GM23338 (cell line): ENCODE results near the gene TMEM53. TPM values are rescaled to one million over a fixed set of nuclear protein-coding genes. Genes with fewer than 3 reads are reported as not detected.

Experiments
- ATAC-seq: fragments of 200-7000 bp; cut with Tn5 transposase; 3 replicates; pipeline ENCODE4 v1.9.1; 2020
- DNase-seq: peaks from one replicate; pipeline ENCODE4 v3.0.0-alpha.2; 2015; ENCODE audit warnings: low spot score
- H2AFZ ChIP-seq: fragments of 200-600 bp; sonication (generic); 2 replicates; pipeline ENCODE4 v1.8.0; 2016; ENCODE audit warnings: antibody characterized with exemption, mild to moderate bottlenecking, moderate library complexity
- H3F3A ChIP-seq: fragments of 200-600 bp; sonication (generic); replicated peaks from 2 replicates; pipeline ENCODE4 v1.8.0; 2017; ENCODE audit warnings: antibody characterized with exemption, mixed run types, low read depth
- H3K27ac ChIP-seq: fragments of 200-600 bp; sonication (generic); 2 replicates; pipeline ENCODE4 v1.6.1; 2016; ENCODE audit warnings: low read depth
- H3K27me3 ChIP-seq: fragments of 200-600 bp; sonication (generic); 2 replicates; pipeline ENCODE4 v1.8.0; 2016; ENCODE audit warnings: mild to moderate bottlenecking, mixed run types, moderate library complexity; ENCODE audit not compliant: insufficient read depth
- H3K36me3 ChIP-seq: fragments of 200-600 bp; sonication (generic); 2 replicates; pipeline ENCODE4 v1.8.0; 2016; ENCODE audit warnings: mild to moderate bottlenecking; ENCODE audit not compliant: insufficient read depth
- H3K4me1 ChIP-seq: fragments of 200-600 bp; sonication (generic); 2 replicates; pipeline ENCODE4 v1.8.0; 2016; ENCODE audit warnings: mild to moderate bottlenecking, moderate library complexity; ENCODE audit not compliant: insufficient read depth
- H3K4me2 ChIP-seq: fragments of 200-600 bp; sonication (generic); 2 replicates; pipeline ENCODE4 v1.7.1; 2017; ENCODE audit warnings: mixed run types
- H3K4me3 ChIP-seq: fragments of 200-600 bp; sonication (generic); 2 replicates; pipeline ENCODE4 v1.6.1; 2016; ENCODE audit warnings: mixed run types
- H3K79me2 ChIP-seq: fragments of 200-600 bp; sonication (generic); replicated peaks from 2 replicates; pipeline ENCODE4 v1.8.0; 2017; ENCODE audit warnings: mild to moderate bottlenecking; ENCODE audit not compliant: insufficient read depth
- H3K9me2 ChIP-seq: fragments of 200-600 bp; sonication (generic); 2 replicates; pipeline ENCODE4 v1.8.0; 2017; ENCODE audit not compliant: insufficient read depth
- H4K20me1 ChIP-seq: fragments of 200-600 bp; sonication (generic); replicated peaks from 2 replicates; pipeline ENCODE4 v1.8.0; 2017; ENCODE audit warnings: mild to moderate bottlenecking; ENCODE audit not compliant: insufficient read depth
- H3K27ac Mint-ChIP-seq: 2 replicates; pipeline ENCODE4 v1.8.0; 2020; ENCODE audit warnings: inconsistent platforms, mild to moderate bottlenecking, moderate library complexity, mixed read lengths
- H3K27me3 Mint-ChIP-seq: 3 replicates; pipeline ENCODE4 v1.8.0; 2022; ENCODE audit warnings: low read depth, mild to moderate bottlenecking, moderate library complexity, mixed read lengths, inconsistent platforms; ENCODE audit not compliant: insufficient read depth, poor library complexity
- H3K36me3 Mint-ChIP-seq: 3 replicates; pipeline ENCODE4 v1.8.0; 2021; ENCODE audit warnings: low read depth, mild to moderate bottlenecking, inconsistent platforms, moderate library complexity, mixed read lengths
- H3K4me1 Mint-ChIP-seq: 3 replicates; pipeline ENCODE4 v1.8.0; 2020; ENCODE audit warnings: mild to moderate bottlenecking, inconsistent platforms, mixed read lengths
- H3K4me3 Mint-ChIP-seq: 3 replicates; pipeline ENCODE4 v1.8.0; 2021; ENCODE audit warnings: moderate library complexity, mild to moderate bottlenecking, inconsistent platforms, mixed read lengths
- H3K9me3 Mint-ChIP-seq: 3 replicates; pipeline ENCODE4 v1.8.0; 2020; ENCODE audit warnings: moderate library complexity, mild to moderate bottlenecking, inconsistent platforms, mixed read lengths
- CREB1 ChIP-seq: fragments of 250-450 bp; sonication (Bioruptor Pico); IDR thresholded peaks from 2 replicates; pipeline ENCODE4 v1.5.0; 2020; ENCODE audit warnings: low read depth, mild to moderate bottlenecking, moderate library complexity
- EZH2 ChIP-seq: fragments of 200-600 bp; sonication (generic); IDR thresholded peaks from one replicate; pipeline ENCODE4 v1.8.0; 2017; ENCODE audit warnings: antibody characterized with exemption, mild to moderate bottlenecking, low read depth; ENCODE audit not compliant: unreplicated experiment
- JUNB ChIP-seq: IDR thresholded peaks from one replicate; pipeline ENCODE4 v1.6.1; 2016; ENCODE audit warnings: antibody characterized with exemption; ENCODE audit not compliant: unreplicated experiment
- NANOG ChIP-seq: IDR thresholded peaks from 2 replicates; pipeline ENCODE4 v1.6.1; 2016; ENCODE audit warnings: antibody characterized with exemption, borderline replicate concordance
- POLR2AphosphoS5 ChIP-seq: IDR thresholded peaks from 2 replicates; pipeline ENCODE4 v1.6.1; 2016; ENCODE audit warnings: antibody characterized with exemption, low read depth
- STAT1 ChIP-seq: IDR thresholded peaks from one replicate; pipeline ENCODE4 v1.6.1; 2016; ENCODE audit warnings: antibody characterized with exemption; ENCODE audit not compliant: unreplicated experiment
- ZNF114 ChIP-seq: fragments of 250-450 bp; sonication (Bioruptor Pico); IDR thresholded peaks from 2 replicates; pipeline ENCODE4 v1.5.0; 2020; ENCODE audit warnings: mild to moderate bottlenecking, moderate library complexity
- ZNF331 ChIP-seq: fragments of 250-450 bp; sonication (Bioruptor Pico); IDR thresholded peaks from 2 replicates; pipeline ENCODE4 v1.5.0; 2020; ENCODE audit warnings: low read depth, mild to moderate bottlenecking, moderate library complexity
- polyA plus RNA-seq: library from polyadenylated mRNA; unstranded; fragments of >200 nt; fragmentation: Nextera tagmentation; extraction: Ambion mirVana; gene quantifications from 2 replicates; pipeline ENCODE4 v1.2.1, GENCODE V29; 2016
- total RNA-seq: library from RNA; depleted of rRNA; stranded (reverse); fragments of >200 nt; shearing (Covaris generic); gene quantifications from 2 replicates; pipeline ENCODE4 v1.2.3, GENCODE V29; 2014
- TF ChIP-seq, protein P1 (sequence below): fragments of 250-450 bp; sonication (Bioruptor Pico); IDR thresholded peaks from 2 replicates; pipeline ENCODE4 v1.5.0; 2020; ENCODE audit warnings: mild to moderate bottlenecking, moderate library complexity
- TF ChIP-seq, protein P2 (sequence below), 2 experiments: fragments of 200-600 bp in 1 of 2; sonication (generic) in 1 of 2; conservative IDR thresholded peaks; 2 replicates each; pipeline versions ENCODE4 v1.5.1 to v1.6.1; 2016 to 2017; ENCODE audit warnings: antibody characterized with exemption in 2 of 2, low read depth in 2 of 2, mild to moderate bottlenecking in 2 of 2, moderate library complexity in 1 of 2
- TF ChIP-seq, protein P3 (sequence below): IDR thresholded peaks from 2 replicates; pipeline ENCODE4 v1.6.1; 2016; ENCODE audit warnings: antibody characterized with exemption
- TF ChIP-seq, protein P4 (sequence below): IDR thresholded peaks from one replicate; pipeline ENCODE4 v1.6.1; 2018; ENCODE audit warnings: antibody characterized with exemption; ENCODE audit not compliant: unreplicated experiment

The TMEM53 gene
- total and polyA plus RNA-seq, 2 experiments from 2014 or later: 15.4 to 20.8 TPM

DNA sequence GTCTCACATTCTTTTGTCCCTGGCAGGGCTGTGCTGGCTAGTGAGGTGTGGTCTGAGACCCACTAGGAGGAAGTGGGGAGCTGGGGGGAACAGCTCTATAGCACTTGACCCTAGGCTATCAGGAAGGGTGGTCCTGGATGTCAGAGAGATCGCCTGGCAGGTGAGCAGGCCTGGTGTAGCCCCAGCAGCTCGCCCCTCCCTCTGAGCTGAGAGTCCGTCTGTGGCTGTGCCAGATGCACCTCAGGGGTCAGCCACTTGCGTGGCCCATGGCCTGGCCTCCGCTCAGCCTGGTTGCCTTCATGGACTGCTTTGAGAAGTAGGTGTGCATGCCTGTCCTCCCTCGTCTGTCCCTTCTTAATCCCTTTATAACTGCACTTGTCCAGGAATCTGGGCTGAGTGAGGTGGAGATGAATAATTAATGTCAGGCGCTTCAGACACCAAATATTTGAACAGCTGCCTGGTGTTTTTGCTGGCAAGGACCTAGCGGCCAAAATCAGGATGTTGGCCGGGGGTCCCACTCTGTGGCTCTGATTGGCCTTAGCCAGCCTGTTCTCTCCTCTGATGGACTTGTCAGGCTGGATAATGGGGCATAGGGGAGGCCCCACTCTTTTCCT lies 30.5 kb downstream of the TMEM53 start (continued):
- TF ChIP-seq, protein P1, sequence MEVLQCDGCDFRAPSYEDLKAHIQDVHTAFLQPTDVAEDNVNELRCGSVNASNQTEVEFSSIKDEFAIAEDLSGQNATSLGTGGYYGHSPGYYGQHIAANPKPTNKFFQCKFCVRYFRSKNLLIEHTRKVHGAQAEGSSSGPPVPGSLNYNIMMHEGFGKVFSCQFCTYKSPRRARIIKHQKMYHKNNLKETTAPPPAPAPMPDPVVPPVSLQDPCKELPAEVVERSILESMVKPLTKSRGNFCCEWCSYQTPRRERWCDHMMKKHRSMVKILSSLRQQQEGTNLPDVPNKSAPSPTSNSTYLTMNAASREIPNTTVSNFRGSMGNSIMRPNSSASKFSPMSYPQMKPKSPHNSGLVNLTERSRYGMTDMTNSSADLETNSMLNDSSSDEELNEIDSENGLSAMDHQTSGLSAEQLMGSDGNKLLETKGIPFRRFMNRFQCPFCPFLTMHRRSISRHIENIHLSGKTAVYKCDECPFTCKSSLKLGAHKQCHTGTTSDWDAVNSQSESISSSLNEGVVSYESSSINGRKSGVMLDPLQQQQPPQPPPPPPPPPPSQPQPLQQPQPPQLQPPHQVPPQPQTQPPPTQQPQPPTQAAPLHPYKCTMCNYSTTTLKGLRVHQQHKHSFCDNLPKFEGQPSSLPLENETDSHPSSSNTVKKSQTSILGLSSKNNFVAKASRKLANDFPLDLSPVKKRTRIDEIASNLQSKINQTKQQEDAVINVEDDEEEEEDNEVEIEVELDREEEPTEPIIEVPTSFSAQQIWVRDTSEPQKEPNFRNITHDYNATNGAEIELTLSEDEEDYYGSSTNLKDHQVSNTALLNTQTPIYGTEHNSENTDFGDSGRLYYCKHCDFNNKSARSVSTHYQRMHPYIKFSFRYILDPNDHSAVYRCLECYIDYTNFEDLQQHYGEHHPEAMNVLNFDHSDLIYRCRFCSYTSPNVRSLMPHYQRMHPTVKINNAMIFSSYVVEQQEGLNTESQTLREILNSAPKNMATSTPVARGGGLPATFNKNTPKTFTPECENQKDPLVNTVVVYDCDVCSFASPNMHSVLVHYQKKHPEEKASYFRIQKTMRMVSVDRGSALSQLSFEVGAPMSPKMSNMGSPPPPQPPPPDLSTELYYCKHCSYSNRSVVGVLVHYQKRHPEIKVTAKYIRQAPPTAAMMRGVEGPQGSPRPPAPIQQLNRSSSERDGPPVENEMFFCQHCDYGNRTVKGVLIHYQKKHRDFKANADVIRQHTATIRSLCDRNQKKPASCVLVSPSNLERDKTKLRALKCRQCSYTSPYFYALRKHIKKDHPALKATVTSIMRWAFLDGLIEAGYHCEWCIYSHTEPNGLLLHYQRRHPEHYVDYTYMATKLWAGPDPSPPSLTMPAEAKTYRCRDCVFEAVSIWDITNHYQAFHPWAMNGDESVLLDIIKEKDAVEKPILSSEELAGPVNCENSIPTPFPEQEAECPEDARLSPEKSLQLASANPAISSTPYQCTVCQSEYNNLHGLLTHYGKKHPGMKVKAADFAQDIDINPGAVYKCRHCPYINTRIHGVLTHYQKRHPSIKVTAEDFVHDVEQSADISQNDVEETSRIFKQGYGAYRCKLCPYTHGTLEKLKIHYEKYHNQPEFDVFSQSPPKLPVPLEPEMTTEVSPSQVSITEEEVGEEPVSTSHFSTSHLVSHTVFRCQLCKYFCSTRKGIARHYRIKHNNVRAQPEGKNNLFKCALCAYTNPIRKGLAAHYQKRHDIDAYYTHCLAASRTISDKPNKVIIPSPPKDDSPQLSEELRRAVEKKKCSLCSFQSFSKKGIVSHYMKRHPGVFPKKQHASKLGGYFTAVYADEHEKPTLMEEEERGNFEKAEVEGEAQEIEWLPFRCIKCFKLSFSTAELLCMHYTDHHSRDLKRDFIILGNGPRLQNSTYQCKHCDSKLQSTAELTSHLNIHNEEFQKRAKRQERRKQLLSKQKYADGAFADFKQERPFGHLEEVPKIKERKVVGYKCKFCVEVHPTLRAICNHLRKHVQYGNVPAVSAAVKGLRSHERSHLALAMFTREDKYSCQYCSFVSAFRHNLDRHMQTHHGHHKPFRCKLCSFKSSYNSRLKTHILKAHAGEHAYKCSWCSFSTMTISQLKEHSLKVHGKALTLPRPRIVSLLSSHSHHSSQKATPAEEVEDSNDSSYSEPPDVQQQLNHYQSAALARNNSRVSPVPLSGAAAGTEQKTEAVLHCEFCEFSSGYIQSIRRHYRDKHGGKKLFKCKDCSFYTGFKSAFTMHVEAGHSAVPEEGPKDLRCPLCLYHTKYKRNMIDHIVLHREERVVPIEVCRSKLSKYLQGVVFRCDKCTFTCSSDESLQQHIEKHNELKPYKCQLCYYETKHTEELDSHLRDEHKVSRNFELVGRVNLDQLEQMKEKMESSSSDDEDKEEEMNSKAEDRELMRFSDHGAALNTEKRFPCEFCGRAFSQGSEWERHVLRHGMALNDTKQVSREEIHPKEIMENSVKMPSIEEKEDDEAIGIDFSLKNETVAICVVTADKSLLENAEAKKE (CRISPR knock-in tag): no peak
- TF ChIP-seq JUNB (no peak), ZNF331 (no peak), POLR2AphosphoS5 (no peak), ZNF114 (CRISPR knock-in tag) (no peak)
- TF ChIP-seq, protein P2, sequence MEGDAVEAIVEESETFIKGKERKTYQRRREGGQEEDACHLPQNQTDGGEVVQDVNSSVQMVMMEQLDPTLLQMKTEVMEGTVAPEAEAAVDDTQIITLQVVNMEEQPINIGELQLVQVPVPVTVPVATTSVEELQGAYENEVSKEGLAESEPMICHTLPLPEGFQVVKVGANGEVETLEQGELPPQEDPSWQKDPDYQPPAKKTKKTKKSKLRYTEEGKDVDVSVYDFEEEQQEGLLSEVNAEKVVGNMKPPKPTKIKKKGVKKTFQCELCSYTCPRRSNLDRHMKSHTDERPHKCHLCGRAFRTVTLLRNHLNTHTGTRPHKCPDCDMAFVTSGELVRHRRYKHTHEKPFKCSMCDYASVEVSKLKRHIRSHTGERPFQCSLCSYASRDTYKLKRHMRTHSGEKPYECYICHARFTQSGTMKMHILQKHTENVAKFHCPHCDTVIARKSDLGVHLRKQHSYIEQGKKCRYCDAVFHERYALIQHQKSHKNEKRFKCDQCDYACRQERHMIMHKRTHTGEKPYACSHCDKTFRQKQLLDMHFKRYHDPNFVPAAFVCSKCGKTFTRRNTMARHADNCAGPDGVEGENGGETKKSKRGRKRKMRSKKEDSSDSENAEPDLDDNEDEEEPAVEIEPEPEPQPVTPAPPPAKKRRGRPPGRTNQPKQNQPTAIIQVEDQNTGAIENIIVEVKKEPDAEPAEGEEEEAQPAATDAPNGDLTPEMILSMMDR (conservative IDR thresholded peaks at IDR 0.05; ENCODE audit: low read depth in 2 of 2): no peak

DNA sequence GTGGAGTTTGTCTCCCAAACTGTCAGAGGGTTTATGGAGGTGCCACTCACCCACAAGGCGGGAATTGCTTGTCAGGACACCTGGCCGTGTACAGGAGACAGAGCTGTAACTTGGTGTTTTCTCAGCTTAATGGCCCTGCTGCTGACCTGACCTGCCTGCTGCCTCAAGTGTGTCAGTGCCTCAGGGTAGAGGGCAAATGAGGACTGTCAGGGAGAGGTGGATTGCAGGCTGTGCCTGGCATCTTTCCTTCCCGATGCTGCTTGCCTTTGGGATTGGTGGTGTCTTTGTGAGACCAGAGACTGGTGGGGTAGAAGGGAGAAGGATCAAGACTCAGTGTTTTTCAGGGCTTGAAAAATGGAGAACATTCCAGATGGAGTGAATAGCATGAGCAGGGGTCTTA lies 31.4 kb downstream of the TMEM53 start:
- Histone ChIP-seq H3K4me3 (no peak overlapping the region), H4K20me1 (peaks cover 6% of the 10 kb centered on the region), H3K36me3 (peaks cover 18% of the 10 kb centered on the region), H3K9me2 (no peaks in the 10 kb centered on the region), H3K79me2 (no peaks in the 10 kb centered on the region), H3K4me1 (no peaks in the 10 kb centered on the region), H3K4me2 (no peak overlapping the region), H3F3A (peaks cover 4% of the 10 kb centered on the region; the same call in 1 of the 2 replicates), H3K27me3 (no peaks in the 10 kb centered on the region), H2AFZ (no peak overlapping the region), H3K27ac (no peak overlapping the region)
- peaks cover 4% of the 10 kb centered on the region for H3K27me3 Mint-ChIP-seq
- H3K27ac Mint-ChIP-seq: no peak overlapping the region
- peaks cover 77% of the 10 kb centered on the region for H3K36me3 Mint-ChIP-seq
- no peak overlapping the region for H3K4me3 Mint-ChIP-seq
- no peaks in the 10 kb centered on the region; the same call in 2 of the 3 replicates for H3K9me3 Mint-ChIP-seq
- ATAC-seq (no peak), DNase-seq (no peak)
- H3K4me1 Mint-ChIP-seq: no peaks in the 10 kb centered on the region; the same call in 2 of the 3 replicates
- TF ChIP-seq STAT1: no peak
- no peak for TF ChIP-seq CREB1 (CRISPR knock-in tag)
- no peak for TF ChIP-seq EZH2
- no peak for TF ChIP-seq ZNF114 (CRISPR knock-in tag)
- TF ChIP-seq, protein P3, sequence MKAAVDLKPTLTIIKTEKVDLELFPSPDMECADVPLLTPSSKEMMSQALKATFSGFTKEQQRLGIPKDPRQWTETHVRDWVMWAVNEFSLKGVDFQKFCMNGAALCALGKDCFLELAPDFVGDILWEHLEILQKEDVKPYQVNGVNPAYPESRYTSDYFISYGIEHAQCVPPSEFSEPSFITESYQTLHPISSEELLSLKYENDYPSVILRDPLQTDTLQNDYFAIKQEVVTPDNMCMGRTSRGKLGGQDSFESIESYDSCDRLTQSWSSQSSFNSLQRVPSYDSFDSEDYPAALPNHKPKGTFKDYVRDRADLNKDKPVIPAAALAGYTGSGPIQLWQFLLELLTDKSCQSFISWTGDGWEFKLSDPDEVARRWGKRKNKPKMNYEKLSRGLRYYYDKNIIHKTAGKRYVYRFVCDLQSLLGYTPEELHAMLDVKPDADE: no peak
- TF ChIP-seq NANOG: no peak
- TF ChIP-seq JUNB: no peak
- TF ChIP-seq POLR2AphosphoS5: no peak
- no peak for TF ChIP-seq ZNF331
- TF ChIP-seq, protein P4, sequence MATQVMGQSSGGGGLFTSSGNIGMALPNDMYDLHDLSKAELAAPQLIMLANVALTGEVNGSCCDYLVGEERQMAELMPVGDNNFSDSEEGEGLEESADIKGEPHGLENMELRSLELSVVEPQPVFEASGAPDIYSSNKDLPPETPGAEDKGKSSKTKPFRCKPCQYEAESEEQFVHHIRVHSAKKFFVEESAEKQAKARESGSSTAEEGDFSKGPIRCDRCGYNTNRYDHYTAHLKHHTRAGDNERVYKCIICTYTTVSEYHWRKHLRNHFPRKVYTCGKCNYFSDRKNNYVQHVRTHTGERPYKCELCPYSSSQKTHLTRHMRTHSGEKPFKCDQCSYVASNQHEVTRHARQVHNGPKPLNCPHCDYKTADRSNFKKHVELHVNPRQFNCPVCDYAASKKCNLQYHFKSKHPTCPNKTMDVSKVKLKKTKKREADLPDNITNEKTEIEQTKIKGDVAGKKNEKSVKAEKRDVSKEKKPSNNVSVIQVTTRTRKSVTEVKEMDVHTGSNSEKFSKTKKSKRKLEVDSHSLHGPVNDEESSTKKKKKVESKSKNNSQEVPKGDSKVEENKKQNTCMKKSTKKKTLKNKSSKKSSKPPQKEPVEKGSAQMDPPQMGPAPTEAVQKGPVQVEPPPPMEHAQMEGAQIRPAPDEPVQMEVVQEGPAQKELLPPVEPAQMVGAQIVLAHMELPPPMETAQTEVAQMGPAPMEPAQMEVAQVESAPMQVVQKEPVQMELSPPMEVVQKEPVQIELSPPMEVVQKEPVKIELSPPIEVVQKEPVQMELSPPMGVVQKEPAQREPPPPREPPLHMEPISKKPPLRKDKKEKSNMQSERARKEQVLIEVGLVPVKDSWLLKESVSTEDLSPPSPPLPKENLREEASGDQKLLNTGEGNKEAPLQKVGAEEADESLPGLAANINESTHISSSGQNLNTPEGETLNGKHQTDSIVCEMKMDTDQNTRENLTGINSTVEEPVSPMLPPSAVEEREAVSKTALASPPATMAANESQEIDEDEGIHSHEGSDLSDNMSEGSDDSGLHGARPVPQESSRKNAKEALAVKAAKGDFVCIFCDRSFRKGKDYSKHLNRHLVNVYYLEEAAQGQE: no peak
